ENCODE data around the gene ABCC5.

DNA sequence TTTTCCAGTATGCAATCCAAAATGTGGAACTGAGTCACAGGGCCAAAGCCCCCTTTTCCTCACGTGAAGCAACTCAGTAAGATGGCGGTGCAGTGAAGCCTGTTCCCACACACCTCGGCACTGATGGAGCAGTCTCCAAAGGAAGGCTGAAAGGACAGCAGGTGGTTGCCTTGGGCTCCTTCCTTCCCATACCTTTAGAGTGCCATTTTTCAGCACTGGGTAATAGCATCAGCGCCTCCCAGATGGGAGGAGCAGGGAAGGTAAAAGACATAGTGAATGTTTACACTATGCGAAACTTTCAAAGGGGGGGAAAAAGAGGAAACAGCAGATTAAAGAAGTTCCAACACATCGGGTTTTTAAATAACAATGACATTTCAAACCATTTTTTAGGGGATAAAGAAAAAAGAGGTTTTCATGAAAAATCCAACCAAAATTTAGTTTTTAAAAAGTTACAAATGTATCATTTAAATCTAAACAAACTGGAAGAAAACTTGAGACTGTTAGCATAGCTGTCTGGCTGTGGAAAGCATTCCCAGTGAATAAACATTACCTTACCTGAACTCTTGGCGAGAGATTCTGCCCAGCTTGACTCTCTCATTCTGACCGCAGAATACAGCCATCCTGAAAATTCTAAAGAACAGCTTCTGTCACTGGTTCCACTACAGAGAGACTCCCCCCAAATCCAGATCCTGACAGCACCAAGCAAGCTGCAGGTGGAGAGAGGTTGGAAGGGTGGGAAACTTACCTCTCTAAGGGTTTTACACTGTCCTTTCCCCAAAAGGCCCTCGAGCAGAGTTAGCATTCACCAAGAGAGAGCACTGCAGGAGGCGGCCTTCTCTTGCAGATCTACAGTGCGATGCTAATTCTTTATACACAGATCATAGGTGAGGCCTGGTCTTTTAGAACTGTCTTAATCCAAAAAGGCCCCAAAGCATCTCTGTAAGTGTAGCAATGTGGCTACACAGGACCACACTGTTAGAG lies 32.6 kb downstream of the ABCC5 start:
- TF ChIP-seq GATA3 (IDR thresholded peaks at IDR 0.05; ENCODE audit: low read depth, low read length) (no peak), GATA2 (IDR thresholded peaks at IDR 0.05; ENCODE audit: low read depth, low read length) (no peak)

Measured in SH-SY5Y (cell line).